ENCODE measurements around the gene PCBP3.
"Not testable (repeated sequence)": the region's sequence is repeated elsewhere in the genome, so short reads cannot be mapped to it uniquely, and the experiment has no call there.

The PCBP3 gene

DNA sequence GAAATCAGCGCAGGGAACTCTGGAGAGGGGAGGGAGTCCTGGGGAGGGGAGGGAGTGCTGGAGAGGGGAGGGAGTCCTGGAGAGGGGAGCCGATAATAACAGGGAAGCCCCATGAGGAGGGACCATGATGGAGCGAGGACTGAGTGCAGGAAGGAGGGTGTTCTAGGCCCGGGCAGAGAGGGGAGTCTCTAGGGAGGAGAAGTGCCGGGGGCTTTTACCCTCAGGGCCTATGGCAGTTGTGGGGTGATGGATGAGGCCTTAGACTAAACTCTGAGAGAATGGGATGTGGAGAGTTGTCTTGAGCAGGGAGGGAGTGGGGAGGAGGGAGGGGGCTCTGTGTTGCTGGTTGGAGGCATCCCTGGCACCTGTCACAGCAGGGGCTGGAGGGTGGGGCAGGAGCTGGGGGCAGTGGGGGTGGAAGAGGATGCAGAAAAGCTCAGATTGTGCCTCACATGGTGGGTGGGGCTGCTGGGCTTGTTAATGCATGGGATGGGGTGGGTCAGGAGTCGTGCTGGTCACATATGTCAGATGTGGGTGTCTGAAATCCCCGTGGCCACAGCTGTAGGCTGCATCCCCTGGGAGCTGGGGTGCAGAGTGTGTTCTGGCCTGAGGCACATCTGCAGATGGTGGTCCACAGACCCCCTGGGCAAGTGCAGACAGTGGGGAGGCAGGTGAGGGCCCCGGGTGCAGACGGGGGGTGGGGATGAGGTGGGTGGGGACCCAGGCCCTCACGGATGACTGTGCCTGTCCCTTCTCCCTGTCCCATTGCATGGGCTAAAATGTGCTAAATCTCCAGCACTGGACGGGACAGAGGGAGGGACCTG, 249.6 kb downstream of the PCBP3 start:
- TF ChIP-seq, protein P1, sequence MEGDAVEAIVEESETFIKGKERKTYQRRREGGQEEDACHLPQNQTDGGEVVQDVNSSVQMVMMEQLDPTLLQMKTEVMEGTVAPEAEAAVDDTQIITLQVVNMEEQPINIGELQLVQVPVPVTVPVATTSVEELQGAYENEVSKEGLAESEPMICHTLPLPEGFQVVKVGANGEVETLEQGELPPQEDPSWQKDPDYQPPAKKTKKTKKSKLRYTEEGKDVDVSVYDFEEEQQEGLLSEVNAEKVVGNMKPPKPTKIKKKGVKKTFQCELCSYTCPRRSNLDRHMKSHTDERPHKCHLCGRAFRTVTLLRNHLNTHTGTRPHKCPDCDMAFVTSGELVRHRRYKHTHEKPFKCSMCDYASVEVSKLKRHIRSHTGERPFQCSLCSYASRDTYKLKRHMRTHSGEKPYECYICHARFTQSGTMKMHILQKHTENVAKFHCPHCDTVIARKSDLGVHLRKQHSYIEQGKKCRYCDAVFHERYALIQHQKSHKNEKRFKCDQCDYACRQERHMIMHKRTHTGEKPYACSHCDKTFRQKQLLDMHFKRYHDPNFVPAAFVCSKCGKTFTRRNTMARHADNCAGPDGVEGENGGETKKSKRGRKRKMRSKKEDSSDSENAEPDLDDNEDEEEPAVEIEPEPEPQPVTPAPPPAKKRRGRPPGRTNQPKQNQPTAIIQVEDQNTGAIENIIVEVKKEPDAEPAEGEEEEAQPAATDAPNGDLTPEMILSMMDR (IDR thresholded peaks at IDR 0.05; ENCODE audit: extremely low read depth, missing control alignments), result no peak
- DNase-seq (ENCODE audit: low spot score), result no peak

DNA sequence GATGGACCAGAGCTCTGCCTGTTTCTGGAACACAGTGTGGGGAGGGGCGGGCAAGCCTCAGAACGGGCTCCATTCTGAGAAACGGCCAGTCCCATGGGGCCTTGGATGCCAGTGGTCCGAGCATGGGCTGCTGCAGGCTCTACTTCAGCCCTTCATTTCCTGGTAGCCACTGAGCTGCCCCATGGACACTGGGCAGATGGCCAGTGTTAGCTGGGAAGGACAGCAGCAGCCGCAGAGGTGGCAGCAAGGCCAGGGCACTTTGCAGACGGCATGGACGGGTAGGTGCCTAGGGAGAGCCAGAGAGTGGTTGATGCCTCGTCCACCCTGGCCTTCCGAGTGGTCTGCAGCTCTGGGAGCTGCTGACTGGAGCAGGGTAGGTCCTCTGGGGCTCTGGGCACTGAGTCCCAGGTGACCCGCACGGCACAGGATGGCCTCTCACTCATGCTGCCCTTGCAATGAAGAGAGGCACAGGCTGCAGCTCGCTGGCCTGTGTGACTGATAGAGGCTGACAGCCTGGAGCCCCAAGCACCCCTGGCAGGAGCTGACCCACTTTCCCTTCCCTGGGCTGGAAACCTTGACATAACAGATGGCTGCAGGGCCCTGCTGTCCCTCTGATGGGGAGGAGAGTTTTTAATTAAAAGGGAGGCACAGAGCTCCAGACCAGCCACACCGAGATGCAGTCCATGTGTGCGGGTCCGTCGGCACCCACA, 250.4 kb downstream of the PCBP3 start:
- TF ChIP-seq, protein P1 (IDR thresholded peaks at IDR 0.05; ENCODE audit: extremely low read depth, missing control alignments), result no peak
- no peak for DNase-seq (ENCODE audit: low spot score)

DNA sequence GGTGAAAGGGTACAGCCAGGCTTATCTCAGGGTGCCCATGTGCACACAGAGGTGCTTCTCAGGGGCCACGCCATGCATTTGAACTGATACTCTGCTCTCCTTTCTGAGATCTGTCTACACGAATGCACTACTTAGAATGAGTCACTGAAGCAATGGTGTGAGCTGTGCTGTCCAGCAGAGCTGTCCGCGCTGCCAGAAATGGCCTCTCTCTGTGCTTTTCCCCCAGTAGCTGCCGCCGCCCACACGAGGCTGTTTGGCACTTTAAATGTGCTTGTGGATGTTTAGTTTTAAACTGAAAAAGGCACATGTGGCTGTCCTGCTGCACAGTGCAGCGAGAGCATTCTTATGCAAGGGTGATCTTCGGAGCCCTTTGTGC, 250.9 kb downstream of the PCBP3 start:
- TF ChIP-seq, protein P1 (IDR thresholded peaks at IDR 0.05; ENCODE audit: extremely low read depth, missing control alignments), result no peak

DNA sequence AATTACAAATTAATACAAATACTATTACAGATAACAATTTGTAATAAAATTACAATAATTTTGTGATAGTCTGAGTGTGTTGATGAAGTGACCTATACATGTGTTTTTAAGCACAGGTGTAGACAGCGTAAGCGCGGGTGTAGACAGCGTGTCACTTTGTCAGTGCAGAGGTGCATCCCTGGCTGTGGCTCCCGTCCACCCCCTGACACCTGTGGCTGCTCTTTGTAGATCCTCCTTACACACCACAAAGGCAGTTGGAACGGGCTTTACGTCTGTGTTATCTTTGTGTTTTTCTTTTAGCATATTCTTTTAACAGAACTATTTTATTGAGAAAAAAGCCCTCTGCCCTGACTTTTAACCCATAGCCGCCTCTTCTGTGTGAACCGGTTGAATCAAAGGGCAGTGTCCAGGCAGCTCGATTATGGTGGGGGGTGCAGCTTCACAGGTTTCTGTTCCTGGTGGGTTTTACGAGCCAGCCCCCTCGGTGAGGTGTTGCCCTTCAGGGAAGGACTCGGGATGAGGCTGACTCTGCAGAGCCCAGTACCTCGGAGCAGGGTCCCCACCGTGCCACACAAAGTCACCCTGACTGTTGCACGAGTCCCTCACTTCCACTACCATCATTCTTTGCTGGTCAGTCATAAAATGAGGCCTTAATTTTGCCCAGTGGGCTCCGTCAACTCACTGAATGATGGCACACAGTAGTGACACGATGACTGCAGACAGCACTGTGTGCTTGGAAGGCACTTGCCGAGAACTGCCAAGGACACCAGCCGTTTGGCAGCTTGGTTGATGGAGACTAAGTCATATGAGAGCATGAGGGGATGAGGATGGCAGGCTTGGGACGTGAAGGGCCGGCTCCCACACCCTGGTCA, 251.6 kb downstream of the PCBP3 start:
- TF ChIP-seq, protein P1 (IDR thresholded peaks at IDR 0.05; ENCODE audit: extremely low read depth, missing control alignments), result no peak
- no peak for DNase-seq (ENCODE audit: low spot score)

More for the DNA sequence above, 250.9 kb downstream of the PCBP3 start:
- no peak for DNase-seq (ENCODE audit: low spot score)

DNA sequence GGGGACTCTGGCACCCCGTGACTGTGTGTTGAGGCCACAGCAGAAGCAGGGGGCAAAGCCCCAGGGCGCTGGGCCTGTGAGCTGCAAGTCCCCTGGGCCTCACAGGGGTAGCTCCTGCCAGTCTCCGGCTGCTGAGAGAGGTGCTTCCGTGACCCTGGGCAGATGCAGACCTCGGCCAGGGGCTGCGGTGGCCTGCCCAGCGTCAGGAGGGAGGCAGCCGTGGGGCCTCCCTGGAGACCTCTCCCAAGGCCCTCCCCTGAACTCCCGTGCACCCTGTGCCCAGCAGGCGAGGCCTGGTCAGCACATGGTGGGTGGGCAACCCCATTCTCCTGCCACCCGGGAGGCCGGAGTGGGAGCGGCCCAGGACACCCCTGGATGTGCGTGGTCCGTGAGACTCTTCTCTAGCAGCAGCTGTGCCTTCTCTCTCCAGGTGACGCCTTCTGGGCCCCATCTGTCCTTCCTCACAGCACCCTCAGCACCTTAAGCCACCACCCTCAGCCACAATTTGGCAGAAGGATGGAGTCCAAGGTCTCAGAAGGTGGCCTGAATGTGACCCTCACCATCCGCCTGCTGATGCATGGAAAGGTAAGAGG, 252.3 kb downstream of the PCBP3 start:
- TF ChIP-seq, protein P1 (IDR thresholded peaks at IDR 0.05; ENCODE audit: extremely low read depth, missing control alignments), result no peak
- DNase-seq (ENCODE audit: low spot score), result no peak

DNA sequence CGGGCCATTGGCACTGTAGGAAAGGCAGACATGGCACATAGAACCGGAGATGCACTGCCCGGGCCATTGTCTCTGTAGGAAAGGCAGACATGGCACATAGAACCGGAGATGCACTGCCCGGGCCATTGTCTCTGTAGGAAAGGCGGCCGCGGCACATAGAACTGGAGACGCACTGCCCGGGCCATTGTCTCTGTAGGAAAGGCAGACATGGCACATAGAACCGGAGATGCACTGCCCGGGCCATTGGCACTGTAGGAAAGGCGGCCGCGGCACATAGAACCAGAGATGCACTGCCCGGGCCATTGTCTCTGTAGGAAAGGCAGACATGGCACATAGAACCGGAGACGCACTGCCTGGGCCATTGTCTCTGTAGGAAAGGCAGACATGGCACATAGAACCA, 252.9 kb downstream of the PCBP3 start:
- DNase-seq (ENCODE audit: low spot score), result not testable (repeated sequence)

DNA sequence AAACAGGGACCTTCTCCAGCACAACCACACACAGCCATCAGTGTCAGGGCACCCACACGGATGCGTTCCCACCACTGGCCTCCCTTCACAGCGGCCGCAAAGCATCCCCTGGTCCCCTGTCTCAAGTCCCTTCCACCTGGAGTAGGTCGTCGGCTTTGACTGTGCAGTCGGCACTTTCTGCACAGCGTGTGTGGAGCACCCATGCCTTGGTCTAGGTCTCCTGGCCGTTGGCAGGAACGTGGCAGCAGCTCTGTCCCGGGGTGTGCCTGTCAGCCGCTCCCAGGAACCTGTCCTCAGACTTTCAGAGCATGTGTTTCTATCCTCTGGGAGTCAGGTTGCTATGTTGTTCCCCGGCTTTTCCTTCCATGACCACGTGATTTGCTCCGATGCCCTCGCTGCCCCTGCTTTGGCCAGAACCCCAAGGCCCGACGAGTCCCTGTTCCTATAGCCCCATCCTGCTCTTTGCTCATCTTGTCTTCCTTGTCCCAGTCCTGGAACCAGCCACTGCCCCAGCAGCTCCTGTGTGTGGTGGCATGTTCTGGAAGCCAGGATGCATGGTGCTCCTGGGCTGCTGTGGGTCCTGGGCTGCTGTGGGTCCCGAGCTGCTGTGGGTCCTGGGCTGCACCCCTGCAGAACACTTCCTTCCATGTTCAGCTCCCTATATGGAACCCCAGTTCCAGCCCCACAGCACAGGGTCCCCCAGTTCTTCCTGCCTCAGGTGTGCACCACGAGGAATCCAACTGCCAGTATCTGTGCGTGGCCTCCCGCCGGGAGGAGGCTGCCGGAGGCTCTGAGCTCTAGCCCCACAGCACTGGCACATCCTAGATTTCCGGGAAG, 253.9 kb downstream of the PCBP3 start:
- no peak for DNase-seq (ENCODE audit: low spot score)
- TF ChIP-seq, protein P1 (IDR thresholded peaks at IDR 0.05; ENCODE audit: extremely low read depth, missing control alignments), result no peak
